CD4-positive, alpha-beta T cell treated with Interferon gamma for 1 hour (primary cell): ENCODE measurements around the gene KDELR3.

Source experiments
- DNase-seq: peaks from one replicate; pipeline ENCODE4 v3.0.0-alpha.2; 2020

Gene KDELR3

GRCh38 chr22:38523029-38523428, 55.1 kb downstream of the KDELR3 start:
- DNase-seq = no peak

GRCh38 chr22:38523479-38523878, 55.6 kb downstream of the KDELR3 start:
- no peak for DNase-seq

GRCh38 chr22:38524429-38524828, 56.5 kb downstream of the KDELR3 start:
- no peak for DNase-seq

GRCh38 chr22:38531251-38531938, 63.5 kb downstream of the KDELR3 start:
- DNase-seq = no peak
